Testis (tissue), 3 donors: ENCODE data around the gene GRIP1. TPM values are rescaled to one million over a fixed set of nuclear protein-coding genes. Genes with fewer than 3 reads are reported as not detected.

Experiments used
- DNase-seq: peaks from one replicate; pipeline ENCODE4 v3.0.0-alpha.2; 2019
- H3K27ac ChIP-seq, 2 donors: fragments of 200-600 bp; sonication (generic); one replicate each; pipeline ENCODE4 v1.5.1; 2019
- H3K27me3 ChIP-seq: fragments of 200-600 bp; sonication (generic); one replicate; pipeline ENCODE4 v1.5.1; 2019
- H3K36me3 ChIP-seq: fragments of 200-600 bp; sonication (generic); one replicate; pipeline ENCODE4 v1.5.1; 2017; ENCODE audit warnings: low read depth; ENCODE audit errors: missing control alignments
- H3K4me1 ChIP-seq: fragments of 200-600 bp; sonication (generic); one replicate; pipeline ENCODE4 v1.5.1; 2019
- H3K4me3 ChIP-seq, 2 donors: fragments of 200-600 bp; sonication (generic); one replicate each; pipeline ENCODE4 v1.5.1; 2017 to 2019
- H3K9me3 ChIP-seq: fragments of 200-600 bp; sonication (generic); one replicate; pipeline ENCODE4 v1.5.1; 2017
- POLR2A ChIP-seq: fragments of 450-650 bp; IDR thresholded peaks from one replicate; pipeline ENCODE4 v1.6.1; 2017; ENCODE audit warnings: antibody characterized with exemption, mild to moderate bottlenecking, moderate library complexity
- WGBS, 2 donors: methylation state at CpG; one replicate each; pipeline ENCODE4 v1.1.5; 2018; 5-methylcytosine and 5-hydroxymethylcytosine counted together
- intact Hi-C: fragments of 100-400 bp; cut with DNase I; formaldehyde crosslinking; loops from one replicate; pipeline ENCODE4 v1.15.1; 2023; ENCODE audit warnings: low total_unique reads
- polyA plus RNA-seq: library from polyadenylated mRNA; stranded (reverse); fragments of 350-450 nt; fragmentation: Illumina TruSeq; extraction: RNeasy Lipid Tissue Mini Kit (QIAGEN cat#74804); gene quantifications from one replicate; pipeline ENCODE4 v1.2.3, GENCODE V29; 2014; ENCODE audit warnings: low read depth, low replicate concordance; ENCODE audit not compliant: insufficient read depth
- total RNA-seq, 2 donors: library from RNA; depleted of rRNA; stranded (reverse); fragments of >200 nt; gene quantifications; one replicate each; pipeline ENCODE4 v1.2.3, GENCODE V29; 2016
- TF ChIP-seq, protein P1 (sequence below), 3 experiments: fragments of 450-650 bp in 2 of 3; fragments of 200-600 bp in 1 of 3; sonication (generic) in 1 of 3; IDR thresholded peaks; one replicate each; pipeline ENCODE4 v1.5.1; 2016 to 2019; ENCODE audit warnings: antibody characterized with exemption in 3 of 3, mild to moderate bottlenecking in 2 of 3, moderate library complexity in 1 of 3

GRIP1 gene
- total and polyA plus RNA-seq, 3 donors from 2014 or later = 12.0 to 14.0 (median 12.9) TPM

DNA sequence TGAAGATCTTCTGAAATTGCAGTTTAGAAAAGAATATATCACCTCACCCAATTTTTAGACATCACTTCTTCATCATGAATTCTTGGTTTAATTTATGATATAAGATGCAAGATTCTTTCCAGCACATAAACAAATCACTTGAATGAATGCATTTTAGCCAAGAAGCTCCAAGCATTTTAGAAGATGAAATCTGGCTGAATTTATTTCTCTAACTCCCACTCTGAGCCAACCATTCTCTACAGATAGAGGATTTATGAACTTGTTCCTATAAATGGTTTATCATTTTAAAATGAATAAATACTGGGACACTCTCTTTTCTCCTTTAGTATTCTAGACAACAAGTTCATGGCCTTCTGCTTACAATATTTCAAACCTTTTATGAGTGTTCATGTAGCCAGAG is 71.7 kb downstream of the GRIP1 start:
- DNase-seq = no peak
- Histone ChIP-seq H3K36me3 (no peaks in the 10 kb centered on the region), H3K9me3 (no peaks in the 10 kb centered on the region), H3K4me3 (no peak overlapping the region), H3K27me3 (no peaks in the 10 kb centered on the region), H3K4me1 (no peaks in the 10 kb centered on the region), H3K27ac (no peak overlapping the region)
- intact Hi-C loops = no loop called here
- TF ChIP-seq, protein P1, sequence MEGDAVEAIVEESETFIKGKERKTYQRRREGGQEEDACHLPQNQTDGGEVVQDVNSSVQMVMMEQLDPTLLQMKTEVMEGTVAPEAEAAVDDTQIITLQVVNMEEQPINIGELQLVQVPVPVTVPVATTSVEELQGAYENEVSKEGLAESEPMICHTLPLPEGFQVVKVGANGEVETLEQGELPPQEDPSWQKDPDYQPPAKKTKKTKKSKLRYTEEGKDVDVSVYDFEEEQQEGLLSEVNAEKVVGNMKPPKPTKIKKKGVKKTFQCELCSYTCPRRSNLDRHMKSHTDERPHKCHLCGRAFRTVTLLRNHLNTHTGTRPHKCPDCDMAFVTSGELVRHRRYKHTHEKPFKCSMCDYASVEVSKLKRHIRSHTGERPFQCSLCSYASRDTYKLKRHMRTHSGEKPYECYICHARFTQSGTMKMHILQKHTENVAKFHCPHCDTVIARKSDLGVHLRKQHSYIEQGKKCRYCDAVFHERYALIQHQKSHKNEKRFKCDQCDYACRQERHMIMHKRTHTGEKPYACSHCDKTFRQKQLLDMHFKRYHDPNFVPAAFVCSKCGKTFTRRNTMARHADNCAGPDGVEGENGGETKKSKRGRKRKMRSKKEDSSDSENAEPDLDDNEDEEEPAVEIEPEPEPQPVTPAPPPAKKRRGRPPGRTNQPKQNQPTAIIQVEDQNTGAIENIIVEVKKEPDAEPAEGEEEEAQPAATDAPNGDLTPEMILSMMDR (IDR thresholded peaks at IDR 0.05) = no peak
- TF ChIP-seq POLR2A = no peak

GRCh38 chr12:66605293-66605692 is 73.6 kb downstream of the GRIP1 start:
- H3K4me1 ChIP-seq = no peaks in the 10 kb centered on the region
- intact Hi-C loops = no loop called here
- WGBS, 2 donors = 92 to 94% methylated on average over 5 of the region's 5 CpGs
- no peaks in the 10 kb centered on the region for H3K27me3 ChIP-seq
- no peak for DNase-seq
- no peak for TF ChIP-seq POLR2A
- TF ChIP-seq, protein P1 (IDR thresholded peaks at IDR 0.05) = no peak
- no peaks in the 10 kb centered on the region for H3K9me3 ChIP-seq
- no peak overlapping the region for H3K4me3 ChIP-seq
- no peaks in the 10 kb centered on the region for H3K36me3 ChIP-seq
- H3K27ac ChIP-seq = no peak overlapping the region

DNA sequence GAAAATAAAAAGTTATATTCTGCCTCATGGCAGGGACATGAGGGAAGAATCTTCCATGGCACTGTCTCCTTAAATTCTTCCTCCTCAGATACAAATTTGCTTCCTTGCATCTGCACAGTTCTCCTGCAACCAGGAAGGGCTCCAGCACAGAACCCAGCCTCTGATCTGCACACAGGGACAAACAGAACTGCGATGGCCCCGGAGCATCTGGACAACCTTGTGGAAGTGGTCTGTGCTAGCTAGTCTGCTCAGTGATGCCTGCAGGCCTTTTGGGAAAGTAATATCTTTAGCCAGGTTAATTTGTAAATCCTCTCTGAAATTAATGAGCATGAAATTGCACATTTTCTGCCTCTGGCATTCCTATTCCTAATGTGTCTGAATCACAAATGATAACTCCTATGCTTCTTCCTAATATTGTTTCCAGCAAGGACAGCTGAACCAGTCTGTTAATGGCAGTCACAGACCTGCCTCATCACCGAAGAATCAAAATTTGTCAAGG is 74.8 kb downstream of the GRIP1 start:
- Histone ChIP-seq H3K9me3 (no peaks in the 10 kb centered on the region), H3K4me3 (no peak overlapping the region), H3K27me3 (no peaks in the 10 kb centered on the region), H3K27ac (no peak overlapping the region), H3K4me1 (no peaks in the 10 kb centered on the region), H3K36me3 (no peaks in the 10 kb centered on the region)
- TF ChIP-seq, protein P1 (IDR thresholded peaks at IDR 0.05) = no peak
- no peak for TF ChIP-seq POLR2A
- DNase-seq = no peak
- intact Hi-C loops = no loop called here
- 93 to 95% methylated on average over 3 of the region's 3 CpGs for WGBS, 2 donors

DNA sequence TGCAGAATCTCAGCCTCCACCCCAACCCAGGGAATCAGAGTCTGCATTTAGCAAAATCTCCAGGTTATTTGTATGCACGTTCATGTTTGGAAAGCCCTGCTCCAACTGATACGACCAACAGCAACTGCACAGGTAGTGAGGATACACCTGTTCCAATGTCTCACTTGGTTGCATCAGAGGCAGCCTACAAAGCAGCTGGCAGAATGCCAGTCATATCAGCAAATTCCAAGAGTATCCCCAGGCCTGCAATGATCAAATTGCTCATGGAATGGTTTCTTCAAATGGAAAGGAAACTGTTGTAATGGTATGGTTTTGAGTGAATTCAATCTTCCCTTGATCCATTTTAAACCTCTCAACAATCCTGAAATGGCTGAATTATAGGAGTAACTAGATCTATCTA is 75.4 kb downstream of the GRIP1 start:
- WGBS, 2 donors = 90 to 93% methylated on average over 2 of the region's 2 CpGs
- intact Hi-C loops = no loop called here
- TF ChIP-seq POLR2A = no peak
- TF ChIP-seq, protein P1 (IDR thresholded peaks at IDR 0.05) = no peak
- Histone ChIP-seq H3K4me1 (no peaks in the 10 kb centered on the region), H3K4me3 (no peak overlapping the region), H3K27ac (no peak overlapping the region), H3K27me3 (no peaks in the 10 kb centered on the region), H3K36me3 (no peaks in the 10 kb centered on the region), H3K9me3 (no peaks in the 10 kb centered on the region)
- DNase-seq = no peak

DNA sequence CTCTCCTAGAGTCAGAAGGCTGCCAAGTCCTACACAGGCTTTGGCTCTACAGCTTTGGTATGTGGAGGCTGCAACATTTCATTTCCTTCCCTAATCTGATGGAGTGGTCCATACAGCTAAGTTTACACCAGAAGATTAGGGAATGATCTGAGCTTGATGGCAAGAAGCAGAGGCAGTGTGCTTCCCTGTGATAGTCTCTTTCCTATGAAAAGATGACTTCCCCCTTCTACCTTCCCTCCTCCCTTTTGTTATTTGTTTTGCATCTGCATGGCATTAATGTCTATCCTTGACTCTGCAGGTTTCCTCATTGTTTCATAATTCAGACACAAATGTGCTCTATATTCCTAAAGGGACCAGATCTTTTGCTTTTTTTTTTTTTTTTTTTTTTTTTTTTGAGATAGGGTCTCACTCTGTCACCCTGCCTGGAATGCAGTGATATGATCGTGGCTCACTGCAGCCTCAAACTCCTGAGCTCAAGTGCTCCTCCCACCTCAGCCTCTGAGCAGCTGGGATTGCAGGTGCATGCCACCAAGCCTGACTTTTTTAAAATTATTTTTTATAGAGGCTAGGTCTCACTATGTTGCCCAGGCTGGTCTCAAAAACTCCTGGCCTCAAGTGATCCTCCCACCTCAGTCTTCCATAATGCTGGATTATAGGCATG is 76.3 kb downstream of the GRIP1 start:
- no peak overlapping the region for H3K27ac ChIP-seq
- DNase-seq = no peak
- H3K9me3 ChIP-seq = no peaks in the 10 kb centered on the region
- no peaks in the 10 kb centered on the region for H3K36me3 ChIP-seq
- no peaks in the 10 kb centered on the region for H3K27me3 ChIP-seq
- no peaks in the 10 kb centered on the region for H3K4me1 ChIP-seq
- intact Hi-C loops = no loop called here
- WGBS, 2 donors = 67 to 84% methylated on average over 1 of the region's 1 CpG
- no peak overlapping the region for H3K4me3 ChIP-seq
- TF ChIP-seq, protein P1 (IDR thresholded peaks at IDR 0.05) = no peak
- TF ChIP-seq POLR2A = no peak
